Neural progenitor cell (in vitro differentiated cells): ENCODE measurements around the gene BTBD6.

Source experiments
- CTCF ChIP-seq: fragments of 200-600 bp; sonication (generic); IDR thresholded peaks from 2 replicates; pipeline ENCODE4 v1.5.1; 2017; ENCODE audit warnings: antibody characterized with exemption, mild to moderate bottlenecking
- EZH2 ChIP-seq: fragments of 200-600 bp; sonication (generic); IDR thresholded peaks from 2 replicates; pipeline ENCODE4 v1.6.1; 2017; ENCODE audit warnings: antibody characterized with exemption, mild to moderate bottlenecking, moderate library complexity

- TF ChIP-seq CTCF (no peak), EZH2 (no peak)
Observed at GRCh38 chr14:105229099-105229655, 19.2 kb upstream of the BTBD6 start.
